Neural cell (in vitro differentiated cells): ENCODE data around the gene PKHD1. TPM values are rescaled to one million over a fixed set of nuclear protein-coding genes. Genes with fewer than 3 reads are reported as not detected.

ENCODE experiments used
- H2AFZ ChIP-seq: fragments of 200-600, 300-800 bp; sonication (generic), shearing (Covaris generic); 2 replicates; pipeline ENCODE4 v1.6.0; 2014; ENCODE audit warnings: low read depth, mild to moderate bottlenecking, antibody characterized with exemption, low read length, moderate library complexity
- H3F3A ChIP-seq: fragments of 200-600 bp; shearing (Covaris generic); 2 replicates; pipeline ENCODE4 v1.6.1; 2016; ENCODE audit warnings: mild to moderate bottlenecking, moderate library complexity, mixed read lengths, antibody characterized with exemption, low read length; ENCODE audit not compliant: insufficient read depth, poor library complexity, severe bottlenecking
- H3K27ac ChIP-seq: fragments of 200-600, 300-800 bp; sonication (generic), shearing (Covaris generic); 2 replicates; pipeline ENCODE4 v1.5.1; 2014; ENCODE audit warnings: mild to moderate bottlenecking, low read length, moderate library complexity
- H3K27me3 ChIP-seq: fragments of 300-800, 200-600 bp; sonication (generic), shearing (Covaris generic); 2 replicates; pipeline ENCODE4 v1.6.0; 2014; ENCODE audit warnings: mild to moderate bottlenecking, low read depth, low read length, moderate library complexity; ENCODE audit not compliant: insufficient read depth
- H3K36me3 ChIP-seq: fragments of 300-800, 200-600 bp; sonication (generic), shearing (Covaris generic); 2 replicates; pipeline ENCODE4 v1.5.1; 2014; ENCODE audit warnings: mild to moderate bottlenecking, antibody characterized with exemption, low read length, moderate library complexity; ENCODE audit not compliant: insufficient read depth
- H3K4me2 ChIP-seq: fragments of 300-800, 200-600 bp; sonication (generic), shearing (Covaris generic); 2 replicates; pipeline ENCODE4 v1.6.0; 2014; ENCODE audit warnings: mild to moderate bottlenecking, low read length
- H3K4me3 ChIP-seq: fragments of 300-800, 200-600 bp; sonication (generic), shearing (Covaris generic); 2 replicates; pipeline ENCODE4 v1.5.1; 2014; ENCODE audit warnings: mild to moderate bottlenecking, low read length, moderate library complexity
- H3K79me2 ChIP-seq: fragments of 200-600 bp; shearing (Covaris generic); replicated peaks from 2 replicates; pipeline ENCODE4 v1.6.0; 2014; ENCODE audit warnings: mild to moderate bottlenecking, low read length, moderate library complexity; ENCODE audit not compliant: insufficient read depth
- H3K9ac ChIP-seq: fragments of 300-800, 200-600 bp; sonication (generic), shearing (Covaris generic); 2 replicates; pipeline ENCODE4 v1.6.1; 2016; ENCODE audit warnings: mild to moderate bottlenecking, low read length, mixed read lengths
- H3K9me2 ChIP-seq: fragments of 200-600 bp; shearing (Covaris generic); 2 replicates; pipeline ENCODE4 v1.6.1; 2016; ENCODE audit warnings: mild to moderate bottlenecking, low read length, mixed read lengths; ENCODE audit not compliant: insufficient read depth
- H3K9me3 ChIP-seq: fragments of 200-600, 300-800 bp; sonication (generic), shearing (Covaris generic); 2 replicates; pipeline ENCODE4 v1.6.1; 2016; ENCODE audit warnings: mild to moderate bottlenecking, mixed run types, low read length, moderate library complexity, mixed read lengths
- H4K20me1 ChIP-seq: fragments of 200-600 bp; shearing (Covaris generic); 2 replicates; pipeline ENCODE4 v1.6.1; 2016; ENCODE audit warnings: mild to moderate bottlenecking, mixed run types; ENCODE audit not compliant: insufficient read depth
- CTCF ChIP-seq: fragments of 450-650 bp; IDR thresholded peaks from 2 replicates; pipeline ENCODE4 v1.5.1; 2014; ENCODE audit warnings: antibody characterized with exemption, mild to moderate bottlenecking, moderate library complexity; ENCODE audit not compliant: poor library complexity, severe bottlenecking
- EP300 ChIP-seq: fragments of 450-650 bp; conservative IDR thresholded peaks from 2 replicates; pipeline ENCODE4 v1.6.1; 2014; ENCODE audit warnings: antibody characterized with exemption, mild to moderate bottlenecking, moderate library complexity; ENCODE audit not compliant: poor library complexity, severe bottlenecking
- EZH2 ChIP-seq: fragments of 200-600, 300-800 bp; shearing (Covaris generic), sonication (generic); IDR thresholded peaks from 2 replicates; pipeline ENCODE4 v1.6.1; 2014; ENCODE audit warnings: antibody characterized with exemption, low read length, borderline replicate concordance, mild to moderate bottlenecking; ENCODE audit not compliant: insufficient read depth, poor library complexity, severe bottlenecking
- MXI1 ChIP-seq: fragments of 450-650 bp; conservative IDR thresholded peaks from 2 replicates; pipeline ENCODE4 v1.6.1; 2014; ENCODE audit warnings: antibody characterized with exemption, mild to moderate bottlenecking; ENCODE audit not compliant: poor library complexity, severe bottlenecking
- POLR2AphosphoS5 ChIP-seq: IDR thresholded peaks from 2 replicates; pipeline ENCODE4 v1.6.1; 2012
- RAD21 ChIP-seq: fragments of 450-650 bp; conservative IDR thresholded peaks from 2 replicates; pipeline ENCODE4 v1.6.1; 2014; ENCODE audit warnings: antibody characterized with exemption, mild to moderate bottlenecking, moderate library complexity
- REST ChIP-seq: IDR thresholded peaks from 2 replicates; pipeline ENCODE4 v1.6.1; 2012; ENCODE audit warnings: borderline replicate concordance
- SMC3 ChIP-seq: fragments of 450-650 bp; conservative IDR thresholded peaks from 2 replicates; pipeline ENCODE4 v1.6.1; 2014; ENCODE audit warnings: antibody characterized with exemption, mild to moderate bottlenecking, moderate library complexity; ENCODE audit not compliant: poor library complexity
- TAF1 ChIP-seq: IDR thresholded peaks from 2 replicates; pipeline ENCODE4 v1.6.1; 2012; ENCODE audit warnings: low read depth
- polyA plus RNA-seq: library from polyadenylated mRNA; depleted of rRNA; stranded (reverse); fragments of >200 nt; gene quantifications from 2 replicates; pipeline ENCODE4 v1.2.3, GENCODE V29; 2014

PKHD1 gene
- polyA plus RNA-seq, 1 donor from 2014 or later = not detected

- Histone ChIP-seq H3K79me2 (no peaks in the 10 kb centered on the region), H3K4me3 (no peak overlapping the region), H3K9me3 (no peaks in the 10 kb centered on the region), H3K9ac (no peak overlapping the region), H3K36me3 (no peaks in the 10 kb centered on the region), H3K27me3 (no peaks in the 10 kb centered on the region), H3F3A (no peaks in the 10 kb centered on the region), H3K27ac (no peak overlapping the region), H3K4me2 (no peak overlapping the region), H4K20me1 (no peaks in the 10 kb centered on the region), H2AFZ (no peak overlapping the region), H3K9me2 (no peaks in the 10 kb centered on the region)
- TF ChIP-seq CTCF = no peak
- no peak for TF ChIP-seq REST
- no peak for TF ChIP-seq SMC3
- no peak for TF ChIP-seq EZH2
- TF ChIP-seq MXI1 = no peak
- no peak for TF ChIP-seq POLR2AphosphoS5
- no peak for TF ChIP-seq EP300
- TF ChIP-seq RAD21 = no peak
- no peak for TF ChIP-seq TAF1
These were observed 59.7 kb downstream of the PKHD1 start for GRCh38 chr6:52027699-52028098.

GRCh38 chr6:52024451-52025068, 62.9 kb downstream of the PKHD1 start:
- no peak overlapping the region for H3K27ac ChIP-seq
- H3K36me3 ChIP-seq = no peaks in the 10 kb centered on the region
- H3K9ac ChIP-seq = no peak overlapping the region
- no peaks in the 10 kb centered on the region for H4K20me1 ChIP-seq
- TF ChIP-seq RAD21 (no peak), MXI1 (no peak), EP300 (no peak), SMC3 (no peak)
- H3K79me2 ChIP-seq = no peaks in the 10 kb centered on the region
- H3F3A ChIP-seq = no peaks in the 10 kb centered on the region
- H3K4me2 ChIP-seq = no peak overlapping the region
- no peak overlapping the region for H3K4me3 ChIP-seq
- no peaks in the 10 kb centered on the region for H3K27me3 ChIP-seq
- no peak overlapping the region for H2AFZ ChIP-seq
- H3K9me2 ChIP-seq = no peaks in the 10 kb centered on the region
- no peaks in the 10 kb centered on the region for H3K9me3 ChIP-seq
